ENCODE results near the gene KLHL29. TPM values are rescaled to one million over a fixed set of nuclear protein-coding genes. Genes with fewer than 3 reads are reported as not detected.
A peak's percentile ranks its signal among the peaks of the same experiment; 100 is the strongest.

KLHL29 gene
- total RNA-seq, 4 donors from 2014 or later, result 39.6 to 52.0 (median 40.4) TPM

DNA sequence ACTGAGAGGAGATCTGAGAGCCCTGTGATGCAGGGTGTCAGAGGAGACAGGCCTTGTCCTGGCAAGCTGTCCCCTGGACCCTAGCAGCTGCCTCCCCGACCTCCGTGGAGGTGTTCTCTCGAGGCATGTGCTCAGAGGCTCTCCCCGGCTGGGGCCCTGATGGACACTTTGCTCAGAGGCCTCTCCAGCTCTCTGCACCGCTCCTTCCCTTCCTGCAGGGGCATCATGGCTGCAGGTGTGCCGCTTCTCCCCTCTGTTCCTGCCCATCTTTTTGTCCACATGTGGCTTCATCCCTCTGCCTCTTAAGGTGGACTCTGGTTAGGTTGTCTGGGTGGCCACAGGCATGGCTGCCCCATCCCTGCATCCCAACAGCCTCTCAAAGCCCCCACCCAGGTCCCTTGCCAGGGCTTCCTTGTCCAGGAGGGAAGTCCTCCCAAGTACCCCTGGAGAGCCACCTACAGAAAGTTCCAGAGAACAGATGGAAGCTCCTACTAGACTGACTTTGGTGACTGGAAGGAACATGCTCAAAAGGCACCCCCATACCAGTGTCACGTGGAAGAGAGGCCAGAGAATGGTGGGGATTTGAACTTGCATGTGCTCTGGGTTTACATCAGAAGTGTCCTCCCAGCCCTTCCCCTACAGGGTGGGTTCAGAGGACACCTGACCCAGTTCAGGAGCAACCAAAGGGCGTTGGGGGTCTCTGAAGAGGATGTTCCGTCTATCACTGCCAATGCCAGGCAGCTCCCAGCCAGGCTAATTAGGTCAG is 120.4 kb downstream of the KLHL29 start:
- Histone ChIP-seq H3K27me3 (no peaks in the 10 kb centered on the region), H3K36me3 (no peaks in the 10 kb centered on the region), H3K4me1 (peaks cover 0 to 100% (median 53%) of the 10 kb centered on the region in 4 donors), H3K27ac (peak overlapping the region; percentile 47 to 85 (median 70)), H3K9me3 (no peaks in the 10 kb centered on the region), H3K4me3 (no peak overlapping the region)
- no peak for DNase-seq (ENCODE audit: low spot score in 2 of 2)
- 93 to 100% methylated on average over 4 to 9 of the region's 9 CpGs for WGBS, 2 donors
- TF ChIP-seq, protein P1, sequence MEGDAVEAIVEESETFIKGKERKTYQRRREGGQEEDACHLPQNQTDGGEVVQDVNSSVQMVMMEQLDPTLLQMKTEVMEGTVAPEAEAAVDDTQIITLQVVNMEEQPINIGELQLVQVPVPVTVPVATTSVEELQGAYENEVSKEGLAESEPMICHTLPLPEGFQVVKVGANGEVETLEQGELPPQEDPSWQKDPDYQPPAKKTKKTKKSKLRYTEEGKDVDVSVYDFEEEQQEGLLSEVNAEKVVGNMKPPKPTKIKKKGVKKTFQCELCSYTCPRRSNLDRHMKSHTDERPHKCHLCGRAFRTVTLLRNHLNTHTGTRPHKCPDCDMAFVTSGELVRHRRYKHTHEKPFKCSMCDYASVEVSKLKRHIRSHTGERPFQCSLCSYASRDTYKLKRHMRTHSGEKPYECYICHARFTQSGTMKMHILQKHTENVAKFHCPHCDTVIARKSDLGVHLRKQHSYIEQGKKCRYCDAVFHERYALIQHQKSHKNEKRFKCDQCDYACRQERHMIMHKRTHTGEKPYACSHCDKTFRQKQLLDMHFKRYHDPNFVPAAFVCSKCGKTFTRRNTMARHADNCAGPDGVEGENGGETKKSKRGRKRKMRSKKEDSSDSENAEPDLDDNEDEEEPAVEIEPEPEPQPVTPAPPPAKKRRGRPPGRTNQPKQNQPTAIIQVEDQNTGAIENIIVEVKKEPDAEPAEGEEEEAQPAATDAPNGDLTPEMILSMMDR (IDR thresholded peaks at IDR 0.05), result no peak
- TF ChIP-seq POLR2A (IDR thresholded peaks at IDR 0.05), result no peak
- no peak for TF ChIP-seq EP300 (IDR thresholded peaks at IDR 0.05)

DNA sequence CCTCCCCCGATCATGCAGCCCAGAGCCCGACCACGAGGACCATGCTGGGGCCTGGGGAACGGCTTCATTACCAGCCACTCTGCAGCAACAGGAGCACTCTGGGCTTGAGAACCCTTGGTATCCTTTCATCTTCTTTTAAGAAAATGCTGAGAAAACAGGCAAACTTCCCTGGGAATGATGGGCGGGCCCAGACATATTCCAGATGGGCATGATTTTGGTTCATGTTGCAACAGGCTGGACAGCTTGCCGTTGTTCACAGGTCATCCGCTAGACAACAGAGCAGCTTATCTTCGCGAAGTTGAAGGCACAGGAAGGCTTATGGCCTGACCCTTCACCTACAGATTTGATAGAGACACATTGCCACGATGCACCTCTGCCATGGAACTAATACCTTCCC is 121.0 kb downstream of the KLHL29 start:
- Histone ChIP-seq H3K27ac (peak overlapping the region in 2 of 4 donors; percentile 82 to 85), H3K27me3 (no peaks in the 10 kb centered on the region), H3K9me3 (no peaks in the 10 kb centered on the region), H3K36me3 (no peaks in the 10 kb centered on the region), H3K4me3 (no peak overlapping the region), H3K4me1 (peaks cover 0 to 100% (median 51%) of the 10 kb centered on the region in 4 donors)
- WGBS, 2 donors, result 74 to 82% methylated on average over 8 to 10 of the region's 10 CpGs
- DNase-seq (ENCODE audit: low spot score in 2 of 2), result peak; percentile 26 to 44
- peak in 1 of 2 donors; percentile 30 for TF ChIP-seq EP300 (IDR thresholded peaks at IDR 0.05)
- TF ChIP-seq, protein P1 (IDR thresholded peaks at IDR 0.05), result no peak

DNA sequence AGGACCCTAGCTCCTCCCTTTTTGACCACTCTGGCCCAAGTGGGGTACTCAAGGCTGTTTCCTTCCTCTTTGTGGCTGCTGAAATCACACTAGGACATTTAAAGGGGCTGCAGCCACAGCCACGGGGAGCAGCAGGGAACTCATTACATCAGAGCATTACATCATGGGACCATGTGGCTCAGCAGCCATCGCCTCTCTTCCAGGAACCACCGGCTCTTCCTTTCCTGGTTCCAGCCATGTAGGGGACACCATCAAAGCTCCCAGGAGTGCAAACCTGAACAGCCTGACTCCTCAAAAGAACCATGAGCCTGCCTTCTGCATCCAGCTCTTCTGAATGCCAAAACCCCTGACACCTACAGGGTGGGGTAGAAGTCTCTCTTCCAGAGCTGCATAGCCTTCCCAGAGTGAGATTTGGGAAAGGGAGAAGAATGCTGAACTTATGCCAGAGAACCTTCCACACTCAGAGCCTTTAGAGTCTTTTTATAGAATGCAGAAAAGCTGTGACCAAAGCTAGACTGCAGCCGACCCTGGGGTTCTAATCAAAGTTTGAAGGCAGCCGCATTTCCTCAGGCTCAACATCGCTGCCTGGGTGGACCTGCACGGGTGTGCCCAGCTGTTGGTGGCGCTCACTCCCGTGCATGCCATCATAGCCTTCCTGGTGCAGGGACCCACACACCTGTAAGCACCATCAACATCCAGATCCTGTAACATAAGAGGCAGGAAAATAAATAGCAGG is 121.7 kb downstream of the KLHL29 start:
- H3K4me3 ChIP-seq, result no peak overlapping the region
- no peaks in the 10 kb centered on the region for H3K9me3 ChIP-seq
- H3K27me3 ChIP-seq, result no peaks in the 10 kb centered on the region
- peak overlapping the region in 2 of 4 donors; percentile 82 to 85 for H3K27ac ChIP-seq
- H3K4me1 ChIP-seq, result peaks cover 0 to 94% (median 51%) of the 10 kb centered on the region in 4 donors
- H3K36me3 ChIP-seq, result no peaks in the 10 kb centered on the region
- TF ChIP-seq POLR2A (IDR thresholded peaks at IDR 0.05) (no peak), EP300 (IDR thresholded peaks at IDR 0.05) (no peak)
- TF ChIP-seq, protein P1 (IDR thresholded peaks at IDR 0.05), result no peak
- 41 to 46% methylated on average over 9 of the region's 9 CpGs for WGBS, 2 donors
- no peak for DNase-seq (ENCODE audit: low spot score in 2 of 2)

GRCh38 chr2:23507267-23508065 is 122.5 kb downstream of the KLHL29 start:
- no peaks in the 10 kb centered on the region for H3K9me3 ChIP-seq
- no peak overlapping the region for H3K4me3 ChIP-seq
- H3K36me3 ChIP-seq, result no peaks in the 10 kb centered on the region
- WGBS, 2 donors, result 73 to 74% methylated on average over 15 of the region's 15 CpGs
- no peak for TF ChIP-seq POLR2A (IDR thresholded peaks at IDR 0.05)
- TF ChIP-seq, protein P1 (IDR thresholded peaks at IDR 0.05), result no peak
- TF ChIP-seq EP300 (IDR thresholded peaks at IDR 0.05), result no peak
- peaks cover 0 to 94% (median 50%) of the 10 kb centered on the region in 4 donors for H3K4me1 ChIP-seq
- no peak for DNase-seq (ENCODE audit: low spot score in 2 of 2)
- H3K27me3 ChIP-seq, result no peaks in the 10 kb centered on the region
- peak overlapping the region in 3 of 4 donors; percentile 26 to 82 (median 30) for H3K27ac ChIP-seq

Measured in tibial nerve (tissue), 4 donors.